GM12878 (cell line): Measurements from ENCODE around the gene ICE1. TPM values are rescaled to one million over a fixed set of nuclear protein-coding genes. Genes with fewer than 3 reads are reported as not detected.

Experiments
- CREM ChIP-seq: IDR thresholded peaks from 2 replicates; pipeline ENCODE4 v1.6.1; 2014; ENCODE audit warnings: antibody characterized with exemption, low read depth
- JUND ChIP-seq: IDR thresholded peaks from 2 replicates; pipeline ENCODE4 v1.6.1; 2012; ENCODE audit warnings: low read depth, mild to moderate bottlenecking, low read length, improper control_type of control experiment, moderate library complexity
- MTA3 ChIP-seq: IDR thresholded peaks from 2 replicates; pipeline ENCODE4 v1.6.1; 2012; ENCODE audit warnings: low read length, inconsistent platforms, borderline replicate concordance
- NFXL1 ChIP-seq: fragments of 450-650 bp; IDR thresholded peaks from 2 replicates; pipeline ENCODE4 v1.6.1; 2017; ENCODE audit warnings: antibody characterized with exemption, mild to moderate bottlenecking, borderline replicate concordance
- RELA ChIP-seq: fragments of 450-650 bp; IDR thresholded peaks from 2 replicates; pipeline ENCODE4 v1.8.0; 2014; ENCODE audit warnings: borderline replicate concordance; ENCODE audit not compliant: partially characterized antibody
- SIN3A ChIP-seq: IDR thresholded peaks from 2 replicates; pipeline ENCODE4 v1.6.1; 2012; ENCODE audit warnings: low read depth, low read length, improper control_type of control experiment
- SREBF1 ChIP-seq: IDR thresholded peaks from 2 replicates; pipeline ENCODE4 v1.6.1; 2012; ENCODE audit warnings: mild to moderate bottlenecking, low read length
- STAT1 ChIP-seq: fragments of 450-650 bp; conservative IDR thresholded peaks from 2 replicates; pipeline ENCODE4 v1.6.1; 2014; ENCODE audit warnings: antibody characterized with exemption, mild to moderate bottlenecking
- ZNF274 ChIP-seq: IDR thresholded peaks from one replicate; pipeline ENCODE4 v1.8.0; 2011; ENCODE audit not compliant: insufficient read length, insufficient read depth
- polyA plus RNA-seq, 11 experiments: library from polyadenylated mRNA; depleted of rRNA in 4 of 11; unstranded in 6 of 11; stranded (reverse) in 5 of 11; fragments of >200 nt; fragmentation: Nextera tagmentation in 4 of 11; fragmentation: Illumina TruSeq in 1 of 11; extraction: Ambion mirVana in 4 of 11; extraction: Trizol in 1 of 11; gene quantifications; 1 replicate in 1 of 11; 2 replicates in 10 of 11; pipeline versions ENCODE4 v1.2.1 to v1.2.3, GENCODE V29; 2011 to 2016; ENCODE audit warnings: inconsistent platforms in 2 of 11, missing spikeins in 2 of 11, low read depth in 1 of 11
- total RNA-seq, 4 experiments: library from RNA; depleted of rRNA in 3 of 4; stranded (reverse); fragments of >200 nt in 3 of 4; fragmentation: Illumina TruSeq in 1 of 4; extraction: Trizol in 1 of 4; gene quantifications; 2 replicates each; pipeline versions ENCODE4 v1.2.1 to v1.2.3, GENCODE V29; 2013 to 2021
- TF ChIP-seq, protein P1 (sequence below): fragments of 450-650 bp; formaldehyde crosslinking; IDR thresholded peaks from 2 replicates; pipeline ENCODE4 v1.5.0; 2022; ENCODE audit warnings: mild to moderate bottlenecking, missing genetic modification characterization

The ICE1 gene
- total and polyA plus RNA-seq, 10 of the 15 experiments (the other 5 are each of a cell fraction or from before 2014, with no cell fraction given) = 3.8 to 31.4 (median 18.9) TPM

DNA sequence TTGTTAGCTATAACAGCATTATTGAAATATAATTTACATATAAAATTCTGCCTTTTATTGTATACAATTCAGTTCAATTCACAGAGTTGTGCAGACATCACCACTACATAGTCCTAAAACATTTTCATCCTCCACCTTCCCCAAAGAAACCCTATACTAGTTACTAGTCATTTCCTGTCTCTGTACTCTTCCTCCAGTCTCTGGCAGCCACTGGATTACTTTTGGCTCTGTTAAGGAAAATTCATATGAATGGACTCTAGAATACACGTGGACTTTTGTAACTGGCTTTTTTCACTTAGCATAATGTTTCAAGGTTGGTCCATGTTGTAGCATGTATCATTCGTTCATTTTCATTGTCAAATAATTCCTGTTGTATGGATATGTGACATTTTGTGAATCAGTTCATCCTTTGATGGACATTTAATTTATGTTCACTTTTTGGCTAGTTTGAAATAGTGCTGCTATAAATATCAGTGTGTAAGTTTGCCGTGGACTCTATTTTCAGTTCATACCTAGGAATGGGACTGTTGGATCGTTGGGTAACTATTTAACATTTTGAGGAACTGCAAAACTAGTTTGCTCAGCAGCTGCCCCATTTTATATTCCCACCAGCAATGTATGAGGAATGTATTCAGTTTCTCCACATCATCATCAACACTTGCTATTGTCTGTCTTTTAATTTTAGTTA lies 9.7 kb downstream of the ICE1 start (continued):
- TF ChIP-seq, protein P1, sequence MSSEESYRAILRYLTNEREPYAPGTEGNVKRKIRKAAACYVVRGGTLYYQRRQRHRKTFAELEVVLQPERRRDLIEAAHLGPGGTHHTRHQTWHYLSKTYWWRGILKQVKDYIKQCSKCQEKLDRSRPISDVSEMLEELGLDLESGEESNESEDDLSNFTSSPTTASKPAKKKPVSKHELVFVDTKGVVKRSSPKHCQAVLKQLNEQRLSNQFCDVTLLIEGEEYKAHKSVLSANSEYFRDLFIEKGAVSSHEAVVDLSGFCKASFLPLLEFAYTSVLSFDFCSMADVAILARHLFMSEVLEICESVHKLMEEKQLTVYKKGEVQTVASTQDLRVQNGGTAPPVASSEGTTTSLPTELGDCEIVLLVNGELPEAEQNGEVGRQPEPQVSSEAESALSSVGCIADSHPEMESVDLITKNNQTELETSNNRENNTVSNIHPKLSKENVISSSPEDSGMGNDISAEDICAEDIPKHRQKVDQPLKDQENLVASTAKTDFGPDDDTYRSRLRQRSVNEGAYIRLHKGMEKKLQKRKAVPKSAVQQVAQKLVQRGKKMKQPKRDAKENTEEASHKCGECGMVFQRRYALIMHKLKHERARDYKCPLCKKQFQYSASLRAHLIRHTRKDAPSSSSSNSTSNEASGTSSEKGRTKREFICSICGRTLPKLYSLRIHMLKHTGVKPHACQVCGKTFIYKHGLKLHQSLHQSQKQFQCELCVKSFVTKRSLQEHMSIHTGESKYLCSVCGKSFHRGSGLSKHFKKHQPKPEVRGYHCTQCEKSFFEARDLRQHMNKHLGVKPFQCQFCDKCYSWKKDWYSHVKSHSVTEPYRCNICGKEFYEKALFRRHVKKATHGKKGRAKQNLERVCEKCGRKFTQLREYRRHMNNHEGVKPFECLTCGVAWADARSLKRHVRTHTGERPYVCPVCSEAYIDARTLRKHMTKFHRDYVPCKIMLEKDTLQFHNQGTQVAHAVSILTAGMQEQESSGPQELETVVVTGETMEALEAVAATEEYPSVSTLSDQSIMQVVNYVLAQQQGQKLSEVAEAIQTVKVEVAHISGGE (CRISPR knock-in tag) = no peak
- TF ChIP-seq CREM (no peak), ZNF274 (no peak), MTA3 (no peak), STAT1 (no peak), JUND (no peak), RELA (no peak), SIN3A (no peak), SREBF1 (no peak), NFXL1 (no peak)
- TF ChIP-seq, all 136 proteins: peak for 0
